SU-DHL-6 (cell line): ENCODE measurements around the gene KLHDC9.
"Not testable (repeated sequence)": the region's sequence is repeated elsewhere in the genome, so short reads cannot be mapped to it uniquely, and the experiment has no call there.

Experiments
- H2AFZ ChIP-seq: fragments of 200-600 bp; sonication (generic); 2 replicates; pipeline ENCODE4 v1.6.1; 2014; ENCODE audit warnings: low read depth, mild to moderate bottlenecking, moderate library complexity, mixed read lengths, antibody characterized with exemption, low read length; ENCODE audit not compliant: severe bottlenecking
- H3F3A ChIP-seq: fragments of 200-600 bp; shearing (Covaris generic); 2 replicates; pipeline ENCODE4 v1.6.0; 2016; ENCODE audit warnings: antibody characterized with exemption, mild to moderate bottlenecking; ENCODE audit not compliant: insufficient read depth
- H3K27ac ChIP-seq: fragments of 200-600 bp; sonication (generic); 2 replicates; pipeline ENCODE4 v1.5.1; 2016; ENCODE audit warnings: low read depth, mild to moderate bottlenecking, low read length, moderate library complexity, mixed read lengths
- H3K27me3 ChIP-seq: fragments of 200-600 bp; sonication (generic), shearing (Covaris generic); 2 replicates; pipeline ENCODE4 v1.6.0; 2014; ENCODE audit warnings: mild to moderate bottlenecking, low read length
- H3K36me3 ChIP-seq: fragments of 200-600 bp; sonication (generic); 2 replicates; pipeline ENCODE4 v1.6.1; 2014; ENCODE audit warnings: mild to moderate bottlenecking, low read length, mixed read lengths
- H3K4me2 ChIP-seq: fragments of 300-600, 200-600 bp; shearing (Covaris generic), sonication (generic); 2 replicates; pipeline ENCODE4 v1.6.0; 2014; ENCODE audit warnings: low read length, low read depth, mild to moderate bottlenecking; ENCODE audit not compliant: poor library complexity, severe bottlenecking
- H3K4me3 ChIP-seq: fragments of 200-600 bp; sonication (generic); 2 replicates; pipeline ENCODE4 v1.5.1; 2014; ENCODE audit warnings: antibody characterized with exemption, low read length, mild to moderate bottlenecking, mixed read lengths; ENCODE audit not compliant: insufficient read depth, poor library complexity, severe bottlenecking
- H3K79me2 ChIP-seq: fragments of 200-600 bp; sonication (generic); 2 replicates; pipeline ENCODE4 v1.6.1; 2014; ENCODE audit warnings: mild to moderate bottlenecking, low read length, moderate library complexity; ENCODE audit not compliant: insufficient read depth
- H3K9ac ChIP-seq: fragments of 200-600 bp; sonication (generic); 2 replicates; pipeline ENCODE4 v1.7.0; 2014; ENCODE audit warnings: mild to moderate bottlenecking, low read length
- H3K9me2 ChIP-seq: fragments of 200-600 bp; sonication (generic); replicated peaks from 2 replicates; pipeline ENCODE4 v1.6.1; 2014; ENCODE audit warnings: low read length; ENCODE audit not compliant: insufficient read depth
- H3K9me3 ChIP-seq: fragments of 200-600 bp; sonication (generic); 2 replicates; pipeline ENCODE4 v1.6.1; 2014; ENCODE audit warnings: low read length, mixed read lengths; ENCODE audit not compliant: insufficient read depth
- H4K20me1 ChIP-seq: fragments of 200-600 bp; sonication (generic); 2 replicates; pipeline ENCODE4 v1.6.1; 2014; ENCODE audit warnings: low read depth, mild to moderate bottlenecking, antibody characterized with exemption, low read length, moderate library complexity, mixed read lengths
- CTCF ChIP-seq: fragments of 200-600 bp; sonication (generic); IDR thresholded peaks from one replicate; pipeline ENCODE4 v1.5.1; 2017; ENCODE audit warnings: antibody characterized with exemption, mild to moderate bottlenecking, low read length, moderate library complexity; ENCODE audit not compliant: insufficient read depth, poor library complexity, severe bottlenecking
- EZH2phosphoT487 ChIP-seq: fragments of 200-600 bp; sonication (generic), shearing (Covaris generic); conservative IDR thresholded peaks from 2 replicates; pipeline ENCODE4 v1.6.1; 2018; ENCODE audit warnings: mild to moderate bottlenecking, antibody characterized with exemption, low read length, moderate library complexity, mixed read lengths

Gene KLHDC9

DNA sequence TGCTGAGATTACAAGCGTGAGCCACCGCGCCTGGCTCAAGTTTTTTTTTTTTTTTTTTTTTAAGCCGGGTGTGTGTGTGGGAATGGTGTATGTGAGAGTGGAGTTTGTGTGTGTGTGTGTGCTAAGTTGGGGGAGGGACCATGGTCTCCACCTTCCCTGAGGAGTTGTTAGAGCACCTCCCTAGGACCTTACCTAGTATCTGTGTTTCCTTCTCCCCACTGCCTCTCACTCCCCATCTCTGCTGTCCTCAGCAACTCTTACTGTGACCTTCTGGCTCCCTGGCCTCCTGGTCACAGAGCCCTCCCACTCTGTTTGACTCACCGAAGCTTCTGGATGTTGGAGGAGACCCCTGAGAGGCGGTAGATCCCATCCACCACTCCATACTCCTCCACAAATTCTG is 38.9 kb upstream of the KLHDC9 start:
- Histone ChIP-seq H3K9me2 (no peaks in the 10 kb centered on the region), H3K9ac (no peak overlapping the region), H3K27me3 (no peaks in the 10 kb centered on the region), H3K4me3 (no peak overlapping the region), H3K4me2 (no peak overlapping the region), H4K20me1 (no peaks in the 10 kb centered on the region), H3F3A (no peaks in the 10 kb centered on the region), H3K9me3 (no peaks in the 10 kb centered on the region), H2AFZ (no peak overlapping the region), H3K79me2 (peaks cover 16% of the 10 kb centered on the region), H3K36me3 (no peaks in the 10 kb centered on the region), H3K27ac (no peak overlapping the region)
- TF ChIP-seq CTCF (no peak), EZH2phosphoT487 (no peak)

GRCh38 chr1:161061419-161061818 is 36.7 kb upstream of the KLHDC9 start:
- no peak overlapping the region for H3K4me3 ChIP-seq
- H3K36me3 ChIP-seq: no peaks in the 10 kb centered on the region
- H4K20me1 ChIP-seq: no peaks in the 10 kb centered on the region
- H3K79me2 ChIP-seq: peaks cover 32% of the 10 kb centered on the region
- no peak overlapping the region for H3K27ac ChIP-seq
- H3K9me3 ChIP-seq: no peaks in the 10 kb centered on the region
- H2AFZ ChIP-seq: no peak overlapping the region
- no peak overlapping the region for H3K4me2 ChIP-seq
- no peaks in the 10 kb centered on the region for H3K9me2 ChIP-seq
- no peaks in the 10 kb centered on the region for H3K27me3 ChIP-seq
- no peaks in the 10 kb centered on the region for H3F3A ChIP-seq
- H3K9ac ChIP-seq: no peak overlapping the region
- TF ChIP-seq EZH2phosphoT487: no peak
- TF ChIP-seq CTCF: no peak

DNA sequence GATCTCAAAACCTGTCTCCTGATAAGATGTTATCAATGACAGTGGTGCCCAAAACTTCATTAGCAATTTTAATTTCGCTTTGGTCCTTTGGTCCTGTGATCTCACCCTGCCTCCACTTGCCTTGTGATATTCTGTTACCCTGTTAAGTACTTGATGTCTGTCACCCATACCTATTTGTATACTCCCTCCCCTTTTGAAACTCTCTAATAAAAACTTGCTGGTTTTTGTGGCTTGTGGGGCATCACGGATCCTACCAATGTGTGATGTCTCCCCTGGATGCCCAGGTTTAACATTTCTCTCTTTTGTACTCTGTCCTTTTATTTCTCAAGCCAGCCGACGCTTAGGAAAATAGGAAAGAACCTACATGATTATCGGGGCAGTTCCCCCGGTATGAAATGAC is 34.2 kb upstream of the KLHDC9 start:
- H2AFZ ChIP-seq, H3K27ac ChIP-seq, H3K9me3 ChIP-seq, H3K4me3 ChIP-seq, H3K4me2 ChIP-seq, H4K20me1 ChIP-seq, H3K27me3 ChIP-seq, H3F3A ChIP-seq, H3K36me3 ChIP-seq, H3K9me2 ChIP-seq, H3K9ac ChIP-seq: not testable (repeated sequence)
- H3K79me2 ChIP-seq: peaks cover 54% of the 10 kb centered on the region

DNA sequence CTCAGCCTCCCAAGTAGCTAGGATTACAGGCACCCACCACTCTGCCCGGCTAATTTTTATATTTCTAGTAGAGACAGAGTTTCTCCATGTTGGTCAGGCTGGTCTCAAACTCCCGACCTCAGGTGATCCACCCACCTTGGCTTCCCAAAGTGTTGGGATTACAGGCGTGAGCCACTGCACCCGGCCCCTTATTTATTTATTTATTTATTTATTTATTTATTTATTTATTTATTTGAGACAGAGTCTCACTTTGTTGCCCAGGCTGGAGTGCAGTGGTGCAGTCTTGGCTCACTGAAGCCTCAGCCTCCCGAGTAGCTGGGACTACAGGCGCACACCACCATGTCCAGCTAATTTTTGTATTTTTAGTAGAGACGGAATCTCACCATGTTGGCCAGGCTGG is 32.5 kb upstream of the KLHDC9 start:
- not testable (repeated sequence) for H3K36me3 ChIP-seq, H4K20me1 ChIP-seq, H3F3A ChIP-seq, H3K27ac ChIP-seq, H2AFZ ChIP-seq, H3K9me2 ChIP-seq, H3K9me3 ChIP-seq, H3K27me3 ChIP-seq, H3K4me3 ChIP-seq, H3K4me2 ChIP-seq, H3K9ac ChIP-seq
- peaks cover 60% of the 10 kb centered on the region for H3K79me2 ChIP-seq
